Non-pigmented ciliary epithelial cell (primary cell): ENCODE data around the gene TP53TG3F.
"Not testable (repeated sequence)": the region's sequence is repeated elsewhere in the genome, so short reads cannot be mapped to it uniquely, and the experiment has no call there.

Source experiments
- DNase-seq: peaks from one replicate; pipeline ENCODE4 v3.0.0-alpha.2; 2010; ENCODE audit warnings: low read depth

The TP53TG3F gene, protein sequence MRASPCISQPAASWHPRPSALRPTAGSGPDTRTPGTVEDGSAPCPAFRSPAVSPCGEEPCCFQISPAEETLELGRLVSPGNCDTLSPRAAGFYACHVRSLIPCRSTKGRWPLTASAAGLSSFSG

DNA sequence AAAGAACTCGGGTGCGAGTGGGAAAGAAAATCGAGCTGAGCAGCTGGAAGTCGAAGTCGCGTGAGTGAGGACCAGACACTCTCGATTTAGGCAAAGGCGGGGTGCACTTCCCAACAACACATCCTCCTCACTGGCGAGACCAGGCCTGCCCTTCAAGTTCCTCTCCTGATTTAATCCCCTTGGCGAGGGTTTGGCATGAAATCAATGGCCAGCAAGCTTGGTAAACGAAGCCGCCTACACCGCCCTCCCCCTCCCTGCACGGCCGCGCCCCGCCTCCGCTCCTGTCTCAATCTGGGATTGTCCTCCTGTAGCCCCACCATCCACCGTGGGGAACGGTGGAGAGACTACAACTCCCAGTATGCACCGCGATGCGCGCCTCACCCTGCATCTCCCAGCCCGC is at the start of gene TP53TG3F:
Gene TP53TG3F (plus strand): TSS at position 301 of the 400 bp plus-strand sequence. CDS start 68 bp downstream, at position 369.
- not testable (repeated sequence) for DNase-seq

GRCh38 chr16:33491611-33492010 is 32.2 kb downstream of the TP53TG3F start:
- DNase-seq = not testable (repeated sequence)

- not testable (repeated sequence) for DNase-seq
Measured at GRCh38 chr16:33507231-33507630, 47.8 kb downstream of the TP53TG3F start.

GRCh38 chr16:33509070-33509469 is 49.7 kb downstream of the TP53TG3F start:
- not testable (repeated sequence) for DNase-seq

DNA sequence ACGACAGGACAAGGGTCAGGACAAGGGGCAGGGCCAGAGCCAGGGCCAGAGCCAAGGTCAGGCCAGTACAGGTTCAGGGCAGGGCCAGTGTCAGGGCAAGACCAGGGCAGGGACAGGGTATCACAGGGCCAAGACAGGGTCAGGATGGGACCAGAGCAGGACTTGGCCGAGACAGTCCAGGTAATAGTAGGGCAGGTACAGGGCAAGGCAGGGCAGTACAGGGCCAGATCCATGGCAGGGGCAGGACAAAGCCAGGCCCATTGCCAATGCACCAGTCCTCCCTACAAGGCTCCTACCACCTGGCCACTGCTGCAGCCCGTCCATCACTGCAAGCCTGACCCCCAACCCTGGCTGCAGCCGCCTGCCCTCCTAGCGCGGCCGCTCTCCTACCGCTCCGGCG is 50.5 kb downstream of the TP53TG3F start:
- not testable (repeated sequence) for DNase-seq
